Duodenal mucosa (tissue), 2 donors: ENCODE data around the gene DPF3.

Source experiments
- H3K27ac ChIP-seq: one replicate; pipeline ENCODE4 v1.7.0; 2013; ENCODE audit warnings: low read depth, low read length
- H3K27me3 ChIP-seq, 2 donors: one replicate each; pipeline ENCODE4 v1.7.0; 2013; ENCODE audit warnings: low read length in 2 of 2, control low read depth in 1 of 2; ENCODE audit not compliant: insufficient read depth in 2 of 2, control insufficient read depth in 1 of 2
- H3K36me3 ChIP-seq, 2 donors: one replicate each; pipeline ENCODE4 v1.7.0; 2013; ENCODE audit warnings: low read length in 2 of 2, control low read depth in 1 of 2; ENCODE audit not compliant: insufficient read depth in 2 of 2, control insufficient read depth in 1 of 2
- H3K4me1 ChIP-seq, 2 donors: one replicate each; pipeline ENCODE4 v1.7.0; 2013; ENCODE audit warnings: low read length in 2 of 2, control low read depth in 1 of 2; ENCODE audit not compliant: insufficient read depth in 2 of 2, control insufficient read depth in 1 of 2
- H3K4me3 ChIP-seq, 2 donors: one replicate each; pipeline ENCODE4 v1.7.0; 2013; ENCODE audit warnings: low read length in 2 of 2, low read depth in 1 of 2
- H3K9ac ChIP-seq, 2 donors: one replicate each; pipeline ENCODE4 v1.7.0; 2013; ENCODE audit warnings: low read length in 2 of 2, low read depth in 1 of 2
- H3K9me3 ChIP-seq, 2 donors: one replicate each; pipeline ENCODE4 v1.7.0; 2013; ENCODE audit warnings: low read length in 2 of 2, control low read depth in 1 of 2; ENCODE audit not compliant: control insufficient read depth in 1 of 2

The DPF3 gene

GRCh38 chr14:72830356-72830755 is 63.5 kb downstream of the DPF3 start:
- no peaks in the 10 kb centered on the region for H3K27me3 ChIP-seq
- no peak overlapping the region for H3K27ac ChIP-seq
- no peak overlapping the region for H3K4me3 ChIP-seq
- H3K9ac ChIP-seq: no peak overlapping the region
- H3K36me3 ChIP-seq: no peaks in the 10 kb centered on the region
- no peaks in the 10 kb centered on the region for H3K9me3 ChIP-seq
- H3K4me1 ChIP-seq: peaks cover 12 to 19% of the 10 kb centered on the region in 2 donors

- Histone ChIP-seq H3K9ac (no peak overlapping the region), H3K27ac (no peak overlapping the region), H3K4me3 (no peak overlapping the region)
Measured at GRCh38 chr14:72828604-72829003, 65.3 kb downstream of the DPF3 start.

GRCh38 chr14:72826039-72826438 is 67.9 kb downstream of the DPF3 start:
- no peak overlapping the region for H3K9ac ChIP-seq
- H3K4me3 ChIP-seq: no peak overlapping the region
- H3K9me3 ChIP-seq: no peaks in the 10 kb centered on the region
- H3K27ac ChIP-seq: no peak overlapping the region
- no peaks in the 10 kb centered on the region for H3K27me3 ChIP-seq
- H3K4me1 ChIP-seq: peaks cover 5 to 15% of the 10 kb centered on the region in 2 donors
- no peaks in the 10 kb centered on the region for H3K36me3 ChIP-seq

More at GRCh38 chr14:72828604-72829003, 65.3 kb downstream of the DPF3 start:
- no peaks in the 10 kb centered on the region for H3K9me3 ChIP-seq
- H3K27me3 ChIP-seq: no peaks in the 10 kb centered on the region
- peaks cover 12 to 19% of the 10 kb centered on the region in 2 donors for H3K4me1 ChIP-seq
- H3K36me3 ChIP-seq: no peaks in the 10 kb centered on the region

GRCh38 chr14:72825486-72825885 is 68.4 kb downstream of the DPF3 start:
- Histone ChIP-seq H3K27me3 (no peaks in the 10 kb centered on the region), H3K4me1 (peaks cover 0 to 15% of the 10 kb centered on the region in 2 donors), H3K9ac (no peak overlapping the region), H3K27ac (no peak overlapping the region), H3K4me3 (no peak overlapping the region), H3K9me3 (no peaks in the 10 kb centered on the region), H3K36me3 (no peaks in the 10 kb centered on the region)

- peaks cover 2 to 4% of the 10 kb centered on the region in 2 donors for H3K9me3 ChIP-seq
- no peak overlapping the region for H3K9ac ChIP-seq
- no peaks in the 10 kb centered on the region for H3K27me3 ChIP-seq
- H3K36me3 ChIP-seq: no peaks in the 10 kb centered on the region
- H3K4me3 ChIP-seq: no peak overlapping the region
- H3K4me1 ChIP-seq: peaks cover 0 to 10% of the 10 kb centered on the region in 2 donors
- no peak overlapping the region for H3K27ac ChIP-seq
Measured at GRCh38 chr14:72824051-72824450, 69.8 kb downstream of the DPF3 start.

GRCh38 chr14:72822946-72823611 is 70.8 kb downstream of the DPF3 start:
- Histone ChIP-seq H3K4me3 (no peak overlapping the region), H3K9me3 (peaks cover 4 to 6% of the 10 kb centered on the region in 2 donors), H3K4me1 (peaks cover 0 to 2% of the 10 kb centered on the region in 2 donors), H3K27ac (no peak overlapping the region), H3K9ac (no peak overlapping the region), H3K27me3 (no peaks in the 10 kb centered on the region), H3K36me3 (no peaks in the 10 kb centered on the region)

- H3K9ac ChIP-seq: no peak overlapping the region
- H3K27ac ChIP-seq: no peak overlapping the region
- peaks cover 4 to 6% of the 10 kb centered on the region in 2 donors for H3K9me3 ChIP-seq
- no peaks in the 10 kb centered on the region for H3K36me3 ChIP-seq
- no peaks in the 10 kb centered on the region for H3K27me3 ChIP-seq
- no peaks in the 10 kb centered on the region for H3K4me1 ChIP-seq
- no peak overlapping the region for H3K4me3 ChIP-seq
Measured at GRCh38 chr14:72818998-72819397, 74.9 kb downstream of the DPF3 start.

- no peak overlapping the region for H3K4me3 ChIP-seq
- no peak overlapping the region for H3K27ac ChIP-seq
- peaks cover 4 to 6% of the 10 kb centered on the region in 2 donors for H3K9me3 ChIP-seq
- no peak overlapping the region for H3K9ac ChIP-seq
- no peaks in the 10 kb centered on the region for H3K27me3 ChIP-seq
- no peaks in the 10 kb centered on the region for H3K4me1 ChIP-seq
- H3K36me3 ChIP-seq: no peaks in the 10 kb centered on the region
Measured at GRCh38 chr14:72816287-72816686, 77.6 kb downstream of the DPF3 start.

- H3K9me3 ChIP-seq: peaks cover 4 to 6% of the 10 kb centered on the region in 2 donors
- no peaks in the 10 kb centered on the region for H3K4me1 ChIP-seq
- H3K4me3 ChIP-seq: no peak overlapping the region
- no peak overlapping the region for H3K27ac ChIP-seq
- H3K27me3 ChIP-seq: no peaks in the 10 kb centered on the region
- H3K9ac ChIP-seq: no peak overlapping the region
- H3K36me3 ChIP-seq: no peaks in the 10 kb centered on the region
Measured at GRCh38 chr14:72815430-72815829, 78.5 kb downstream of the DPF3 start.

- no peaks in the 10 kb centered on the region for H3K9me3 ChIP-seq
- H3K9ac ChIP-seq: no peak overlapping the region
- H3K4me3 ChIP-seq: no peak overlapping the region
- H3K27ac ChIP-seq: no peak overlapping the region
- no peaks in the 10 kb centered on the region for H3K36me3 ChIP-seq
- no peaks in the 10 kb centered on the region for H3K4me1 ChIP-seq
- no peaks in the 10 kb centered on the region for H3K27me3 ChIP-seq
Measured at GRCh38 chr14:72812292-72812851, 81.5 kb downstream of the DPF3 start.
